Mucosa of descending colon (tissue), 3 donors: ENCODE data around the gene DPYD. TPM values are rescaled to one million over a fixed set of nuclear protein-coding genes. Genes with fewer than 3 reads are reported as not detected.
A peak's percentile ranks its signal among the peaks of the same experiment; 100 is the strongest.

Experiments
- ATAC-seq: fragments of 200-7000 bp; cut with Tn5 transposase; one replicate; pipeline ENCODE4 v1.9.1; 2020; ENCODE audit warnings: mild to moderate bottlenecking, moderate library complexity
- DNase-seq, 3 donors: peaks; one replicate each; pipeline ENCODE4 v3.0.0-alpha.2; 2020
- H3K36me3 ChIP-seq: fragments of 200-600 bp; one replicate; pipeline ENCODE4 v1.8.0; 2021; ENCODE audit warnings: low read depth, mild to moderate bottlenecking
- H3K4me1 ChIP-seq: fragments of 200-600 bp; one replicate; pipeline ENCODE4 v1.8.0; 2021; ENCODE audit warnings: low read depth, mild to moderate bottlenecking
- H3K4me3 ChIP-seq: fragments of 200-600 bp; one replicate; pipeline ENCODE4 v1.8.0; 2021; ENCODE audit warnings: mild to moderate bottlenecking
- H3K9me3 ChIP-seq: fragments of 200-600 bp; one replicate; pipeline ENCODE4 v1.8.0; 2021; ENCODE audit warnings: mild to moderate bottlenecking
- intact Hi-C, 2 donors: fragments of 100-400 bp; cut with DNase I in 1 of 2; cut with micrococcal nuclease in 1 of 2; formaldehyde crosslinking; loops; one replicate each; pipeline versions ENCODE4 v1.11.0 to v1.11.1; 2022; cut with DNase I, micrococcal nuclease
- total RNA-seq, 3 donors: library from RNA; stranded (reverse); fragmentation: NEBNext Ultra II Directional in 2 of 3; extraction: Animal tissue kit (Norgen Biotek cat#: 25700) in 2 of 3; gene quantifications; one replicate each; pipeline versions ENCODE4 v1.2.1 to v1.2.4, GENCODE V29; 2021 to 2023
- TF ChIP-seq, protein P1 (sequence below): fragments of 200-600 bp; IDR thresholded peaks from one replicate; pipeline ENCODE4 v1.8.0; 2022; ENCODE audit warnings: antibody characterized with exemption, mild to moderate bottlenecking
- donor health status: DM: no; HTN: no; CAD: no; lungs with moderate emphysema.
- donor health status: DM: no; HTN: no; CAD: no.
- donor health status: DM: no; HTN: yes; CAD: no.

The DPYD gene
- total RNA-seq, 3 donors from 2014 or later = 13.8 to 33.3 (median 19.7) TPM

DNA sequence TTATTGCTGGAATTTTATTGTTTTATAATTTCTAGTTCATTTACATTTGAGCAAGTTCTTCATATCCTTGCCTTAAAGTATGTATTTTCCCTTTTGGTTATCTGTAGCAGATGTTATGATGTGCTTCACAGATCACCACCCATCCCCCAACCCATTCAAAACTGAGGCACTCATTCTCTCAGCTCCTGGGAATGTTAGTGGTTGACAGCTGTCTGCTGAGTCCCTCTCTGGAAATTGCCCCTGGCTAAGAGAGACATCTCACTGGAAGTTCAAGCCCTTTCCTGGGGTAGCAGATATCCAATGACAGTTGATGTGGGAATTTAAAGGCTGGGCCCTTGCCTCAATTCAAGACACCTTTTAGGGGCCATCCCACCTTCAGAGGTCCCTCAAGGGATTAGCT lies 4.3 kb upstream of the DPYD start:
- Histone ChIP-seq H3K9me3 (no peaks in the 10 kb centered on the region), H3K4me3 (no peak overlapping the region), H3K36me3 (no peaks in the 10 kb centered on the region), H3K4me1 (peaks cover 8% of the 10 kb centered on the region)
- intact Hi-C loops = no loop called here
- ATAC-seq (no peak), DNase-seq (no peak)
- TF ChIP-seq, protein P1, sequence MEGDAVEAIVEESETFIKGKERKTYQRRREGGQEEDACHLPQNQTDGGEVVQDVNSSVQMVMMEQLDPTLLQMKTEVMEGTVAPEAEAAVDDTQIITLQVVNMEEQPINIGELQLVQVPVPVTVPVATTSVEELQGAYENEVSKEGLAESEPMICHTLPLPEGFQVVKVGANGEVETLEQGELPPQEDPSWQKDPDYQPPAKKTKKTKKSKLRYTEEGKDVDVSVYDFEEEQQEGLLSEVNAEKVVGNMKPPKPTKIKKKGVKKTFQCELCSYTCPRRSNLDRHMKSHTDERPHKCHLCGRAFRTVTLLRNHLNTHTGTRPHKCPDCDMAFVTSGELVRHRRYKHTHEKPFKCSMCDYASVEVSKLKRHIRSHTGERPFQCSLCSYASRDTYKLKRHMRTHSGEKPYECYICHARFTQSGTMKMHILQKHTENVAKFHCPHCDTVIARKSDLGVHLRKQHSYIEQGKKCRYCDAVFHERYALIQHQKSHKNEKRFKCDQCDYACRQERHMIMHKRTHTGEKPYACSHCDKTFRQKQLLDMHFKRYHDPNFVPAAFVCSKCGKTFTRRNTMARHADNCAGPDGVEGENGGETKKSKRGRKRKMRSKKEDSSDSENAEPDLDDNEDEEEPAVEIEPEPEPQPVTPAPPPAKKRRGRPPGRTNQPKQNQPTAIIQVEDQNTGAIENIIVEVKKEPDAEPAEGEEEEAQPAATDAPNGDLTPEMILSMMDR = no peak

- DNase-seq = no peak
- intact Hi-C loops = no loop called here
These were observed 3.0 kb upstream of the DPYD start for GRCh38 chr1:97923811-97924210.

DNA sequence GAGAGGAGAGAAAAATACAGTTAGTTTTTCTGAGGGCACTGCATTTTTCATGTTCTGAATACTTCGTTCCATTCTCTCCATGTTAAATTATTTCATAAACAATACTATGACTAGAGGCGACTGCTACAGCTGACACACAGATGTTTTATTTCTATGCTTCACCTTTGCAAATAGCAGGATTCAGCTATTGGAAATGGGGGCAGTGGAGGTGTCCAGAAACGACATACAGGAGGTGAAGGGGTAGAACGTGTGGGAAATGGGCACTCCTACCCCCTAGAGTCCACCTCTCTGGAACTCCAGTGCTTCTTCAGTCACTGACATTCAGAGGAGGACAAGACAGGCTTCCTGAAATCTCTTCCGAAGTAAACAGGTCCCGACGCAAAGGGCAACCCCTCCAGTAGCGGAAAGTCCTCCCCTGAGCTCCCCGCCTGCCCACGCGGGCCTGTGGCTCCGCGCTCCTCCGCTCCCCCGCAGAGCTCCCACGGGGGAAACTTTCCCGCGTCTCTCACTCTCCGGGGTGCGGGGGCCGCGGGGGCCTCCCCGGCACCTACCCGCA lies 480 bp downstream of the DPYD start:
- peak; percentile 52 for ATAC-seq
- H3K4me3 ChIP-seq = peak overlapping the region; percentile 87
- no peaks in the 10 kb centered on the region for H3K9me3 ChIP-seq
- DNase-seq = no peak
- intact Hi-C loops = no loop called here
- no peaks in the 10 kb centered on the region for H3K36me3 ChIP-seq
- TF ChIP-seq, protein P1 = no peak
- peaks cover 15% of the 10 kb centered on the region for H3K4me1 ChIP-seq

More at GRCh38 chr1:97923811-97924210, 3.0 kb upstream of the DPYD start:
- TF ChIP-seq, protein P1 = no peak
- H3K36me3 ChIP-seq = no peaks in the 10 kb centered on the region
- no peak for ATAC-seq
- no peaks in the 10 kb centered on the region for H3K9me3 ChIP-seq
- H3K4me3 ChIP-seq = no peak overlapping the region
- peaks cover 8% of the 10 kb centered on the region for H3K4me1 ChIP-seq

GRCh38 chr1:97919585-97920261 lies 1.1 kb downstream of the DPYD start:
- no peaks in the 10 kb centered on the region for H3K36me3 ChIP-seq
- ATAC-seq (no peak), DNase-seq (no peak)
- no peak overlapping the region for H3K4me3 ChIP-seq
- H3K4me1 ChIP-seq = peaks cover 12% of the 10 kb centered on the region
- no peaks in the 10 kb centered on the region for H3K9me3 ChIP-seq
- TF ChIP-seq, protein P1 = no peak
- intact Hi-C loops = no loop called here

- no peak for DNase-seq
- TF ChIP-seq, protein P1 = no peak
- Histone ChIP-seq H3K9me3 (no peaks in the 10 kb centered on the region), H3K4me1 (peaks cover 12% of the 10 kb centered on the region), H3K36me3 (no peaks in the 10 kb centered on the region), H3K4me3 (no peak overlapping the region)
- ATAC-seq = no peak
- intact Hi-C loops = no loop called here
These were observed 1.9 kb downstream of the DPYD start for GRCh38 chr1:97918961-97919360.
